Ovary (tissue), 9 donors: Measurements from ENCODE around the gene AFF3. TPM values are rescaled to one million over a fixed set of nuclear protein-coding genes. Genes with fewer than 3 reads are reported as not detected.
"Not testable (repeated sequence)": the region's sequence is repeated elsewhere in the genome, so short reads cannot be mapped to it uniquely, and the experiment has no call there.

Source experiments
- DNase-seq, 5 donors: peaks; one replicate each; pipeline ENCODE4 v3.0.0-alpha.2; 2019 to 2020
- H3K27ac ChIP-seq, 2 donors: fragments of 200-600 bp; one replicate each; pipeline versions ENCODE4 v1.5.1 to v1.8.0; 2019 to 2022
- H3K27me3 ChIP-seq: fragments of 200-600 bp; one replicate; pipeline ENCODE4 v1.8.0; 2022
- H3K36me3 ChIP-seq: fragments of 200-600 bp; sonication (generic); one replicate; pipeline ENCODE4 v1.5.1; 2019
- H3K4me1 ChIP-seq: one replicate; pipeline ENCODE4 v1.8.1; 2013; ENCODE audit warnings: mild to moderate bottlenecking, moderate library complexity; ENCODE audit not compliant: insufficient read depth
- H3K4me3 ChIP-seq: fragments of 200-600 bp; sonication (generic); one replicate; pipeline ENCODE4 v1.5.1; 2017
- H3K9me3 ChIP-seq, 2 donors: fragments of 200-600 bp in 1 of 2; sonication (generic) in 1 of 2; one replicate each; pipeline versions ENCODE4 v1.5.1 to v1.8.1; 2013 to 2019; ENCODE audit warnings: mild to moderate bottlenecking in 1 of 2, moderate library complexity in 1 of 2
- CTCF ChIP-seq, 3 donors: fragments of 450-650 bp in 2 of 3; fragments of 200-600 bp in 1 of 3; IDR thresholded peaks; one replicate each; pipeline versions ENCODE4 v1.5.1 to v1.8.0; 2016 to 2022; ENCODE audit warnings: antibody characterized with exemption in 3 of 3, mild to moderate bottlenecking in 1 of 3
- EP300 ChIP-seq: sonication (generic); formaldehyde crosslinking; IDR thresholded peaks from one replicate; pipeline ENCODE4 v1.6.1; 2017; ENCODE audit warnings: antibody characterized with exemption
- POLR2A ChIP-seq: fragments of 450-650 bp; IDR thresholded peaks from one replicate; pipeline ENCODE4 v1.6.1; 2017; ENCODE audit warnings: antibody characterized with exemption, mild to moderate bottlenecking, moderate library complexity
- WGBS, 3 donors: extraction: QIAGEN DNeasy Blood & Tissue Kit in 1 of 3; methylation state at CpG; one replicate each; pipeline versions ENCODE4 v1.1.5 to v1.1.7; 2013 to 2017; 5-methylcytosine and 5-hydroxymethylcytosine counted together
- intact Hi-C, 4 donors: fragments of 100-400 bp; cut with DNase I; formaldehyde crosslinking; loops; one replicate each; pipeline versions ENCODE4 v1.11.0 to v1.15.1; 2022 to 2023
- polyA plus RNA-seq, 2 donors: library from polyadenylated mRNA; stranded (reverse); fragments of 200-250 nt in 1 of 2; fragments of 350-450 nt in 1 of 2; fragmentation: Illumina TruSeq in 1 of 2; extraction: RNeasy Lipid Tissue Mini Kit (QIAGEN cat#74804) in 1 of 2; gene quantifications; one replicate each; pipeline ENCODE4 v1.2.3, GENCODE V29; 2013 to 2014
- total RNA-seq, 7 donors: library from RNA; depleted of rRNA in 2 of 7; stranded (reverse); fragments of >200 nt in 2 of 7; fragmentation: NEBNext Ultra II Directional in 3 of 7; extraction: Animal tissue kit (Norgen Biotek cat#: 25700) in 3 of 7; gene quantifications; one replicate each; pipeline versions ENCODE4 v1.1.0 to v1.2.4, GENCODE V29; 2016 to 2023
- donor health status: DM: no; HTN: no; CAD: no; lungs with moderate emphysema.
- donor health status: DM: no; HTN: no; CAD: no.
- donor health status: Bipolar disorder and iron deficiency.
- donor health status: DM: yes; HTN: yes; CAD: no.
- donor health status: DM: no; HTN: no; CAD: no.
- donor health status: DM: yes; HTN: yes; CAD: no.

Gene AFF3
- total and polyA plus RNA-seq, 9 donors: 5.9 to 40.8 (median 25.7) TPM

DNA sequence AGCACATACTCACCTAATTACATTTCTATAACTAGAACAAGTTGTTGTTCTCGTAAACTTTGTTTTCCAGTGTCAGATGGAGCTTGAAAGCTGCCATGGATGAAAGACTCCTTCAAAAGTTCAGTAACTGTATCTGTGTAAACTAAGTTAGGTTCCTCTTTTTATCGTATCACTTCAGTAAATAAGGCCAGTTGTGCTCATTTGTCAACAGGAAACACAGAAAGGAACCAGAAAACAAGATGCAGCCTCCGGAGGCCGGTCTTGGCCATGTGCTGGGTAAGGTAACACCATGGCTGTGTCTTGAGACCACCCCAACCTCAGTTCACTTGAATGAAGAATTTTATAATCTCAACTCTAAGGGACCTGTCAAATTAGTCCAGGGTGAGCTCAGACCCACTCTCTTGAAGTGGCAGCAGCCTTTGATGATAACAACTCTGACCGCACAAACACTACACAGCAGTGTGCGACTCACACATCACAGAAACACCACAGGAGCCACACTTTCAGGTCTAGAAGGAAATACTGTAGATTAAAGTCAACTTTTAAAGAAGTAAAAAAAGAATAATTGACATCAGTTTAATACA, 213.8 kb downstream of the AFF3 start:
- Histone ChIP-seq H3K4me3 (no peak overlapping the region), H3K36me3 (no peaks in the 10 kb centered on the region), H3K27me3 (no peaks in the 10 kb centered on the region), H3K4me1 (no peaks in the 10 kb centered on the region), H3K9me3 (no peaks in the 10 kb centered on the region), H3K27ac (no peak overlapping the region)
- DNase-seq: no peak
- TF ChIP-seq CTCF (IDR thresholded peaks at IDR 0.05) (no peak), EP300 (no peak), POLR2A (no peak)
- intact Hi-C loops: no loop called here
- 92 to 98% (median 95%) methylated on average over 6 of the region's 6 CpGs for WGBS, 3 donors

DNA sequence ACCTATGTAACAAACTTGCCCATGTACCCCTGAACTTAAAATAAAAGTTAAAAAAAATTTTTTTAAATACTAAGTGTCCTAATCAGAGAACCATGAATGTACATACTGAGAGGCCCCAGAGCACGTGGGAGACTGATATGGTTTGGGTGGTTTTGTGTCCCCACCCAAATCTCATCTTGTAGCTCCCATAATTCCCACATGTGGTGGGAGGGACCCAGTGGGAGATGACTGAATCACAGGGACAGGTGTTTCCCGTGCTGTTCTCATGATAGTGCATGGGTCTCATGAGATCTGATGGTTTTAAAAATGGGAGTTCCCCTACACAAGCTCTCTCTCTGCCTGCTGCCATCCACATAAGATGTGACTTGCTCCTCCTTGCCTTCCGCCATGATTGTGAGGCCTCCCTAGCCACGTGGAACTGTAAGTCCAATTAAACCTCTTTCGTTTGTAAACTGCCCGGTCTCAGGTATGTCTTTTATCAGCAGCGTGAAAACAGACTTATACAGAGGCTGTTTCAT, 214.6 kb downstream of the AFF3 start:
- H3K4me3 ChIP-seq, H3K36me3 ChIP-seq, DNase-seq, H3K27ac ChIP-seq, H3K4me1 ChIP-seq, H3K9me3 ChIP-seq, intact Hi-C loops, H3K27me3 ChIP-seq: not testable (repeated sequence)
- WGBS, 3 donors: 89 to 93% (median 91%) methylated on average over 7 of the region's 7 CpGs

- DNase-seq: no peak
- H3K27me3 ChIP-seq: no peaks in the 10 kb centered on the region
- TF ChIP-seq CTCF (IDR thresholded peaks at IDR 0.05) (no peak), POLR2A (no peak), EP300 (no peak)
- no peaks in the 10 kb centered on the region for H3K36me3 ChIP-seq
- no peak overlapping the region for H3K4me3 ChIP-seq
- no peaks in the 10 kb centered on the region for H3K9me3 ChIP-seq
- no peaks in the 10 kb centered on the region for H3K4me1 ChIP-seq
- H3K27ac ChIP-seq: no peak overlapping the region
- intact Hi-C loops: no loop called here
Measured at GRCh38 chr2:99926986-99927385, 215.4 kb downstream of the AFF3 start.

DNA sequence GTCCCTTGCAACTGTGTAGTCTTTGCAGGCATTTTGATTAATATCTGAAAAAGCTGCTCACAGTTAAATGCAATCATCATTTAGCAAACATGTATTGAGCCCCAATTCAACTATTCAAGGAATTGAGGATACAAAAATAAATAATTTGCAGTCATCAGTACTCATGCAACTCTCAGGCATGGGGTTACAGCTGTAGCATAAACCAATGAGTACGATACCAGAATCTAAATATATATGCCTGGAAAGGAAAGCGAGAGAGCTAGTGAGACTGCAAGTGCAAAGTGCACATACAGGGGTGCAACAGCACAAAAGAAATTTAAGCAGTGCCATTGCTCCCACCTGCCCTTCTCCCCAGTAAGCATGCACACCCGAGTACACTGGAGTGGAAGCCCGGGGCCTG, 216.4 kb downstream of the AFF3 start:
- Histone ChIP-seq H3K36me3 (no peaks in the 10 kb centered on the region), H3K9me3 (no peaks in the 10 kb centered on the region), H3K4me3 (no peak overlapping the region), H3K4me1 (no peaks in the 10 kb centered on the region), H3K27me3 (no peaks in the 10 kb centered on the region), H3K27ac (no peak overlapping the region)
- TF ChIP-seq EP300: no peak
- no peak for TF ChIP-seq CTCF (IDR thresholded peaks at IDR 0.05)
- TF ChIP-seq POLR2A: no peak
- no peak for DNase-seq
- 93 to 97% (median 96%) methylated on average over 4 of the region's 4 CpGs for WGBS, 3 donors
- intact Hi-C loops: no loop called here

DNA sequence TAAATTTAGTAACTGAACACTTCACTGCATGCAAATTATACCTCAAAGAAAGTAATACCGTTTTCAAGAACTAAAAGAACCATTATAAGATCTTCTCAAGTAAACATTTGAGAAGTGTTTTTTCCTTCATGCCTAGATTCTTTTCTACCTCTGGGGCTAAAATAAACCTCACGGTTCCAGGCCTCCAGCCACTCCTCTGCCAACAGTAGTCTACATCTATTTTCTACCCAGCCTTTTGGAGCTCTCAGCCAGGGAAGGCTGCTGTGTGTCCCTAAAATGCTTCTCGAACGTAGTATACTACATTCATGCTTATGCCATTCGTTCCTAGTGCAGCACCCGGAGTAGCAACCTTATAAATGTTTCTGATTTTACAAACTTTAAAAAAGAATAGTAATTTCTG, 219.7 kb downstream of the AFF3 start:
- Histone ChIP-seq H3K27ac (no peak overlapping the region), H3K9me3 (no peaks in the 10 kb centered on the region), H3K4me1 (no peaks in the 10 kb centered on the region), H3K4me3 (no peak overlapping the region), H3K36me3 (no peaks in the 10 kb centered on the region), H3K27me3 (no peaks in the 10 kb centered on the region)
- TF ChIP-seq POLR2A (no peak), EP300 (no peak), CTCF (IDR thresholded peaks at IDR 0.05) (no peak)
- DNase-seq: no peak
- 95 to 97% (median 96%) methylated on average over 6 of the region's 6 CpGs for WGBS, 3 donors
- intact Hi-C loops: no loop called here
